NT2/D1 (cell line): ENCODE results near the gene TMEM208.

Experiments used
- DNase-seq: peaks from one replicate; pipeline ENCODE4 v3.0.0-alpha.2; 2011; ENCODE audit warnings: low read depth, low spot score
- H3K27me3 ChIP-seq: 2 replicates; pipeline ENCODE4 v1.6.0; 2011; ENCODE audit warnings: mild to moderate bottlenecking; ENCODE audit not compliant: insufficient read length, insufficient read depth
- H3K36me3 ChIP-seq: 2 replicates; pipeline ENCODE4 v1.6.1; 2011; ENCODE audit warnings: mild to moderate bottlenecking, low read length, mixed read lengths; ENCODE audit not compliant: insufficient read depth, insufficient read length
- H3K4me1 ChIP-seq: 2 replicates; pipeline ENCODE4 v1.5.1; 2011; ENCODE audit not compliant: insufficient read depth, insufficient read length
- H3K4me3 ChIP-seq: 2 replicates; pipeline ENCODE4 v1.5.1; 2011; ENCODE audit warnings: low read depth; ENCODE audit not compliant: insufficient read length
- H3K9ac ChIP-seq: 2 replicates; pipeline ENCODE4 v1.6.0; 2011; ENCODE audit warnings: low read depth; ENCODE audit not compliant: insufficient read length
- H3K9me3 ChIP-seq: 2 replicates; pipeline ENCODE4 v1.5.1; 2011; ENCODE audit warnings: mild to moderate bottlenecking, low read length; ENCODE audit not compliant: insufficient read depth
- SUZ12 ChIP-seq: IDR thresholded peaks from 2 replicates; pipeline ENCODE4 v1.6.1; 2011; ENCODE audit not compliant: insufficient read length, insufficient read depth; ENCODE audit errors: extremely low read depth
- YY1 ChIP-seq: IDR thresholded peaks from 2 replicates; pipeline ENCODE4 v1.6.1; 2011; ENCODE audit not compliant: insufficient read length, insufficient read depth
- ZNF274 ChIP-seq: IDR thresholded peaks from 2 replicates; pipeline ENCODE4 v1.6.1; 2011; ENCODE audit warnings: mild to moderate bottlenecking, low read depth, low read length

The TMEM208 gene

GRCh38 chr16:67264277-67264676 lies 37.3 kb downstream of the TMEM208 start:
- H3K9ac ChIP-seq = no peak overlapping the region

GRCh38 chr16:67264866-67265265 lies 37.9 kb downstream of the TMEM208 start:
- Histone ChIP-seq H3K9me3 (no peaks in the 10 kb centered on the region), H3K4me3 (no peak overlapping the region), H3K4me1 (no peaks in the 10 kb centered on the region), H3K9ac (no peak overlapping the region), H3K36me3 (no peaks in the 10 kb centered on the region), H3K27me3 (no peaks in the 10 kb centered on the region)
- TF ChIP-seq SUZ12 (no peak), ZNF274 (no peak), YY1 (no peak)
- DNase-seq = no peak

More at GRCh38 chr16:67264277-67264676, 37.3 kb downstream of the TMEM208 start:
- Histone ChIP-seq H3K9me3 (no peaks in the 10 kb centered on the region), H3K27me3 (no peaks in the 10 kb centered on the region), H3K4me3 (no peak overlapping the region), H3K4me1 (no peaks in the 10 kb centered on the region), H3K36me3 (no peaks in the 10 kb centered on the region)
- DNase-seq = no peak
- TF ChIP-seq SUZ12 = no peak

- Histone ChIP-seq H3K4me1 (no peaks in the 10 kb centered on the region), H3K9me3 (no peaks in the 10 kb centered on the region), H3K4me3 (no peak overlapping the region), H3K36me3 (no peaks in the 10 kb centered on the region), H3K9ac (no peak overlapping the region), H3K27me3 (no peaks in the 10 kb centered on the region)
- TF ChIP-seq ZNF274 = no peak
- TF ChIP-seq SUZ12 = no peak
- TF ChIP-seq YY1 = no peak
- DNase-seq = no peak
These were observed 38.9 kb downstream of the TMEM208 start for GRCh38 chr16:67265834-67266233.

GRCh38 chr16:67268136-67268579 lies 41.2 kb downstream of the TMEM208 start:
- no peaks in the 10 kb centered on the region for H3K9me3 ChIP-seq
- H3K4me1 ChIP-seq = no peaks in the 10 kb centered on the region
- no peak overlapping the region for H3K9ac ChIP-seq
- no peaks in the 10 kb centered on the region for H3K27me3 ChIP-seq
- TF ChIP-seq YY1 = no peak
- no peak for TF ChIP-seq ZNF274
- no peak for TF ChIP-seq SUZ12
- DNase-seq = no peak
- peaks cover 6% of the 10 kb centered on the region for H3K36me3 ChIP-seq
- no peak overlapping the region for H3K4me3 ChIP-seq

GRCh38 chr16:67269766-67270165 lies 42.8 kb downstream of the TMEM208 start:
- no peak overlapping the region for H3K9ac ChIP-seq
- no peaks in the 10 kb centered on the region for H3K9me3 ChIP-seq
- H3K27me3 ChIP-seq = no peaks in the 10 kb centered on the region
- H3K4me3 ChIP-seq = no peak overlapping the region
- H3K36me3 ChIP-seq = peaks cover 9% of the 10 kb centered on the region
- DNase-seq = no peak
- TF ChIP-seq YY1 (no peak), SUZ12 (no peak)
- H3K4me1 ChIP-seq = no peaks in the 10 kb centered on the region

GRCh38 chr16:67270931-67271338 lies 44.0 kb downstream of the TMEM208 start:
- no peak for DNase-seq
- TF ChIP-seq SUZ12 (no peak), ZNF274 (no peak), YY1 (no peak)
- Histone ChIP-seq H3K4me1 (no peaks in the 10 kb centered on the region), H3K9ac (no peak overlapping the region), H3K27me3 (no peaks in the 10 kb centered on the region), H3K9me3 (no peaks in the 10 kb centered on the region), H3K36me3 (peaks cover 15% of the 10 kb centered on the region), H3K4me3 (no peak overlapping the region)

- H3K9me3 ChIP-seq = no peaks in the 10 kb centered on the region
- H3K36me3 ChIP-seq = peaks cover 21% of the 10 kb centered on the region
- no peak for DNase-seq
- no peak overlapping the region for H3K9ac ChIP-seq
- no peaks in the 10 kb centered on the region for H3K4me1 ChIP-seq
- H3K4me3 ChIP-seq = no peak overlapping the region
- TF ChIP-seq ZNF274 = no peak
- H3K27me3 ChIP-seq = no peaks in the 10 kb centered on the region
These were observed 44.5 kb downstream of the TMEM208 start for GRCh38 chr16:67271446-67271845.

- H3K4me3 ChIP-seq = no peak overlapping the region
- H3K4me1 ChIP-seq = peaks cover 16% of the 10 kb centered on the region
- H3K9ac ChIP-seq = no peak overlapping the region
- TF ChIP-seq ZNF274 (no peak), YY1 (no peak), SUZ12 (no peak)
- H3K36me3 ChIP-seq = peaks cover 24% of the 10 kb centered on the region
- peaks cover 8% of the 10 kb centered on the region for H3K27me3 ChIP-seq
- no peak for DNase-seq
- no peaks in the 10 kb centered on the region for H3K9me3 ChIP-seq
These were observed 48.4 kb downstream of the TMEM208 start for GRCh38 chr16:67275321-67275720.
